PC-3 (cell line): ENCODE results near the gene ACOT13.

Experiments used
- EZH2 ChIP-seq: fragments of 300-600 bp; sonication (generic); IDR thresholded peaks from one replicate; pipeline ENCODE4 v1.6.1; 2017; ENCODE audit warnings: antibody characterized with exemption, mild to moderate bottlenecking, low read length; ENCODE audit not compliant: unreplicated experiment
- EZH2phosphoT487 ChIP-seq: fragments of 300-600 bp; sonication (generic); IDR thresholded peaks from 2 replicates; pipeline ENCODE4 v1.6.1; 2018; ENCODE audit warnings: mild to moderate bottlenecking, antibody characterized with exemption, low read length, borderline replicate concordance
- TF ChIP-seq, protein P1 (sequence below): fragments of 300-600 bp; sonication (generic); conservative IDR thresholded peaks from 2 replicates; pipeline ENCODE4 v1.5.1; 2017; ENCODE audit warnings: antibody characterized with exemption, low read depth, mild to moderate bottlenecking, low read length

DNA sequence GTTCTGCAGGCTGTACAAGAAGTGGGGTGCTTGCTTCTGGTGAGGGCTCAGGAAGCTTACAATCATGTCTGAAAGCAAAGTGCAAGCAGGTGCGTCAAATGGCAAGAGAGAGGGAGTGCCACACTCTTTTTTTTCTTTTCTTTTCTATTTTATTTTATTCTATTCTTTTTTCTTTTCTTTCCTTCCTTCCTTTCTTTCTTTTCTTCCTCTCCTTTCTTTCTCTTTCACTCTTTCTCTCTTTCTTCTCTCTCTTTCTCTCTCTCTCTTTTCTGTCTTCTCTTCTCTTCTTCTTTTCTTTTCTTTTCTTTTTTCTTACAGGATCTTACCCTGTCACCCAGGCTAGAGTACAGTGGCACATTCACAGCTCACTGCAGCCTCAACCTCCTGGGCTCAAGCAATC, 19.5 kb downstream of the ACOT13 start:
- TF ChIP-seq EZH2phosphoT487 (no peak), EZH2 (no peak)
- TF ChIP-seq, protein P1, sequence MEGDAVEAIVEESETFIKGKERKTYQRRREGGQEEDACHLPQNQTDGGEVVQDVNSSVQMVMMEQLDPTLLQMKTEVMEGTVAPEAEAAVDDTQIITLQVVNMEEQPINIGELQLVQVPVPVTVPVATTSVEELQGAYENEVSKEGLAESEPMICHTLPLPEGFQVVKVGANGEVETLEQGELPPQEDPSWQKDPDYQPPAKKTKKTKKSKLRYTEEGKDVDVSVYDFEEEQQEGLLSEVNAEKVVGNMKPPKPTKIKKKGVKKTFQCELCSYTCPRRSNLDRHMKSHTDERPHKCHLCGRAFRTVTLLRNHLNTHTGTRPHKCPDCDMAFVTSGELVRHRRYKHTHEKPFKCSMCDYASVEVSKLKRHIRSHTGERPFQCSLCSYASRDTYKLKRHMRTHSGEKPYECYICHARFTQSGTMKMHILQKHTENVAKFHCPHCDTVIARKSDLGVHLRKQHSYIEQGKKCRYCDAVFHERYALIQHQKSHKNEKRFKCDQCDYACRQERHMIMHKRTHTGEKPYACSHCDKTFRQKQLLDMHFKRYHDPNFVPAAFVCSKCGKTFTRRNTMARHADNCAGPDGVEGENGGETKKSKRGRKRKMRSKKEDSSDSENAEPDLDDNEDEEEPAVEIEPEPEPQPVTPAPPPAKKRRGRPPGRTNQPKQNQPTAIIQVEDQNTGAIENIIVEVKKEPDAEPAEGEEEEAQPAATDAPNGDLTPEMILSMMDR = no peak
